HEK293 (cell line): ENCODE results near the gene CNOT9.

Experiments
- ATF2 ChIP-seq: fragments of 450-650 bp; formaldehyde crosslinking; IDR thresholded peaks from 2 replicates; pipeline ENCODE4 v1.5.1; 2016; ENCODE audit warnings: missing biosample characterization, missing genetic modification characterization, low read depth
- BCL11A ChIP-seq: fragments of 450-650 bp; formaldehyde crosslinking; IDR thresholded peaks from 2 replicates; pipeline ENCODE4 v1.5.1; 2016; ENCODE audit warnings: low read depth, missing biosample characterization, missing genetic modification characterization
- INSM2 ChIP-seq: fragments of 450-650 bp; formaldehyde crosslinking; IDR thresholded peaks from 2 replicates; pipeline ENCODE4 v1.5.1; 2016; ENCODE audit warnings: missing biosample characterization, missing genetic modification characterization
- KLF9 ChIP-seq: fragments of 450-650 bp; formaldehyde crosslinking; IDR thresholded peaks from 2 replicates; pipeline ENCODE4 v1.5.1; 2016; ENCODE audit warnings: missing biosample characterization, missing genetic modification characterization, low read depth
- PBX3 ChIP-seq: sonication (generic); formaldehyde crosslinking; IDR thresholded peaks from 2 replicates; pipeline ENCODE4 v1.8.1; 2022; ENCODE audit warnings: mild to moderate bottlenecking, moderate library complexity, missing genetic modification reagents
- YY2 ChIP-seq: fragments of 450-650 bp; formaldehyde crosslinking; IDR thresholded peaks from 2 replicates; pipeline ENCODE4 v1.5.1; 2016; ENCODE audit warnings: missing biosample characterization, missing genetic modification characterization
- ZBTB1 ChIP-seq: fragments of 450-650 bp; formaldehyde crosslinking; IDR thresholded peaks from 2 replicates; pipeline ENCODE4 v1.5.1; 2016; ENCODE audit warnings: missing biosample characterization, missing genetic modification characterization
- ZBTB20 ChIP-seq: fragments of 450-650 bp; formaldehyde crosslinking; IDR thresholded peaks from 2 replicates; pipeline ENCODE4 v1.5.1; 2016; ENCODE audit warnings: missing biosample characterization, missing genetic modification characterization
- ZBTB21 ChIP-seq: fragments of 450-650 bp; formaldehyde crosslinking; IDR thresholded peaks from 2 replicates; pipeline ENCODE4 v1.5.1; 2017; ENCODE audit warnings: missing biosample characterization, missing genetic modification characterization
- ZBTB26 ChIP-seq: fragments of 450-650 bp; formaldehyde crosslinking; optimal IDR thresholded peaks from 2 replicates; pipeline ENCODE3; 2016; ENCODE audit warnings: missing biosample characterization, mild to moderate bottlenecking, missing genetic modification characterization
- ZBTB44 ChIP-seq: fragments of 450-650 bp; IDR thresholded peaks from 2 replicates; pipeline ENCODE4 v1.5.1; 2018; ENCODE audit warnings: missing biosample characterization, mild to moderate bottlenecking, missing genetic modification characterization
- ZBTB49 ChIP-seq: fragments of 450-650 bp; formaldehyde crosslinking; IDR thresholded peaks from 2 replicates; pipeline ENCODE4 v1.5.1; 2016; ENCODE audit warnings: missing biosample characterization, missing genetic modification characterization, low read depth
- ZFP37 ChIP-seq: fragments of 450-650 bp; formaldehyde crosslinking; IDR thresholded peaks from 2 replicates; pipeline ENCODE4 v1.5.1; 2016; ENCODE audit warnings: missing biosample characterization, missing genetic modification characterization
- ZFP69B ChIP-seq: fragments of 450-650 bp; formaldehyde crosslinking; IDR thresholded peaks from 2 replicates; pipeline ENCODE4 v1.5.1; 2016; ENCODE audit warnings: missing biosample characterization, missing genetic modification characterization
- ZNF10 ChIP-seq: fragments of 450-650 bp; formaldehyde crosslinking; IDR thresholded peaks from 2 replicates; pipeline ENCODE4 v1.5.1; 2017; ENCODE audit warnings: missing biosample characterization, missing genetic modification characterization
- ZNF133 ChIP-seq: fragments of 450-650 bp; formaldehyde crosslinking; IDR thresholded peaks from 2 replicates; pipeline ENCODE4 v1.5.1; 2016; ENCODE audit warnings: missing biosample characterization, missing genetic modification characterization
- ZNF140 ChIP-seq: fragments of 450-650 bp; formaldehyde crosslinking; IDR thresholded peaks from 2 replicates; pipeline ENCODE4 v1.5.1; 2016; ENCODE audit warnings: missing biosample characterization, missing genetic modification characterization
- ZNF16 ChIP-seq: fragments of 450-650 bp; formaldehyde crosslinking; IDR thresholded peaks from 2 replicates; pipeline ENCODE4 v1.5.1; 2016; ENCODE audit warnings: low read depth, missing biosample characterization, missing genetic modification characterization
- ZNF2 ChIP-seq: fragments of 450-650 bp; formaldehyde crosslinking; IDR thresholded peaks from 2 replicates; pipeline ENCODE4 v1.5.1; 2016; ENCODE audit warnings: missing biosample characterization, missing genetic modification characterization
- ZNF324 ChIP-seq: fragments of 450-650 bp; formaldehyde crosslinking; IDR thresholded peaks from 2 replicates; pipeline ENCODE4 v1.5.1; 2016; ENCODE audit warnings: missing biosample characterization, missing genetic modification characterization
- ZNF341 ChIP-seq: fragments of 450-650 bp; formaldehyde crosslinking; IDR thresholded peaks from 2 replicates; pipeline ENCODE4; 2016; ENCODE audit warnings: low read depth, missing biosample characterization, missing genetic modification characterization
- ZNF449 ChIP-seq: fragments of 450-650 bp; formaldehyde crosslinking; IDR thresholded peaks from 2 replicates; pipeline ENCODE4 v1.5.1; 2017; ENCODE audit warnings: missing biosample characterization, mild to moderate bottlenecking, missing genetic modification characterization, moderate library complexity
- ZNF521 ChIP-seq: fragments of 450-650 bp; formaldehyde crosslinking; IDR thresholded peaks from 2 replicates; pipeline ENCODE4 v1.5.1; 2017; ENCODE audit warnings: missing biosample characterization, mild to moderate bottlenecking, missing genetic modification characterization
- ZNF555 ChIP-seq: fragments of 450-650 bp; formaldehyde crosslinking; conservative IDR thresholded peaks from 2 replicates; pipeline ENCODE4 v1.5.1; 2017; ENCODE audit warnings: missing biosample characterization, mild to moderate bottlenecking, missing genetic modification characterization, inconsistent platforms
- ZNF585B ChIP-seq: fragments of 450-650 bp; formaldehyde crosslinking; IDR thresholded peaks from 2 replicates; pipeline ENCODE4 v1.5.1; 2016; ENCODE audit warnings: missing biosample characterization, missing genetic modification characterization
- ZNF629 ChIP-seq: fragments of 450-650 bp; formaldehyde crosslinking; IDR thresholded peaks from 2 replicates; pipeline ENCODE4 v1.5.1; 2017; ENCODE audit warnings: missing biosample characterization, missing genetic modification characterization
- ZNF670 ChIP-seq: fragments of 450-650 bp; formaldehyde crosslinking; IDR thresholded peaks from 2 replicates; pipeline ENCODE4 v1.5.1; 2016; ENCODE audit warnings: missing biosample characterization, missing genetic modification characterization, low read depth
- ZNF768 ChIP-seq: fragments of 450-650 bp; formaldehyde crosslinking; IDR thresholded peaks from 2 replicates; pipeline ENCODE4 v1.5.1; 2018; ENCODE audit warnings: missing biosample characterization, mild to moderate bottlenecking, missing genetic modification characterization

The CNOT9 gene

GRCh38 chr2:218568190-218569037 lies at the start of gene CNOT9, which contains the start of gene USP37 (continued):
- peak; percentile 44; the same call in 1 of the 2 replicates for TF ChIP-seq ZNF341 (tag by site-specific recombination)
- TF ChIP-seq ZNF585B (tag by site-specific recombination) = no peak
- TF ChIP-seq BCL11A = peak; percentile 100
- no peak for TF ChIP-seq ZNF133 (tag by site-specific recombination)
- no peak; the same call in none of the 2 replicates for TF ChIP-seq ZFP37 (tag by site-specific recombination)
- no peak for TF ChIP-seq ATF2 (tag by site-specific recombination)
- TF ChIP-seq ZNF16 (tag by site-specific recombination) = no peak
- TF ChIP-seq ZNF324 = peak; percentile 95
- TF ChIP-seq ZNF670 (tag by site-specific recombination) = no peak
- no peak for TF ChIP-seq ZNF555
- peak; percentile 89 for TF ChIP-seq YY2 (tag by site-specific recombination)
- peak; percentile 96 for TF ChIP-seq ZBTB26 (tag by site-specific recombination)
- TF ChIP-seq ZBTB21 = 0 out of 2 replicates have a peak, but pooled peaks have one; percentile 14
- no peak for TF ChIP-seq ZNF521 (tag by site-specific recombination)
- no peak for TF ChIP-seq ZNF768 (tag by site-specific recombination)
- TF ChIP-seq ZNF10 = no peak
- TF ChIP-seq KLF9 = peak; percentile 86; the same call in 1 of the 2 replicates
- peak; percentile 35; the same call in 1 of the 2 replicates for TF ChIP-seq ZBTB20
- peak; percentile 82 for TF ChIP-seq INSM2 (tag by site-specific recombination)
- TF ChIP-seq PBX3 = peak; percentile 79; the same call in 1 of the 2 replicates
- TF ChIP-seq ZNF140 (tag by site-specific recombination) = no peak
- no peak for TF ChIP-seq ZBTB49 (tag by site-specific recombination)
- TF ChIP-seq ZNF449 = 0 out of 2 replicates have a peak, but pooled peaks have one; percentile 33
- TF ChIP-seq ZFP69B = no peak; the same call in 1 of the 2 replicates
- TF ChIP-seq ZBTB1 = peak; percentile 67; the same call in 1 of the 2 replicates
- TF ChIP-seq ZBTB44 = no peak
- peak; percentile 71 for TF ChIP-seq ZNF2 (tag by site-specific recombination)
- TF ChIP-seq ZNF629 (tag by site-specific recombination) = peak; percentile 78
